Mammary epithelial cell (primary cell): Measurements from ENCODE around the gene PAPPA2.

Experiments
- CTCF ChIP-seq, 2 donors: IDR thresholded peaks in 1 of 2; conservative IDR thresholded peaks in 1 of 2; 2 replicates each; pipeline ENCODE4 v1.5.1; 2011 to 2012; ENCODE audit warnings: inconsistent platforms in 2 of 2, low read length in 2 of 2, mild to moderate bottlenecking in 2 of 2, control low read depth in 1 of 2, low read depth in 1 of 2; ENCODE audit not compliant: insufficient read depth in 1 of 2; ENCODE audit errors: extremely low read depth in 1 of 2
- EZH2 ChIP-seq: IDR thresholded peaks from 2 replicates; pipeline ENCODE4 v1.6.1; 2012; ENCODE audit warnings: low read length, inconsistent platforms, borderline replicate concordance

DNA sequence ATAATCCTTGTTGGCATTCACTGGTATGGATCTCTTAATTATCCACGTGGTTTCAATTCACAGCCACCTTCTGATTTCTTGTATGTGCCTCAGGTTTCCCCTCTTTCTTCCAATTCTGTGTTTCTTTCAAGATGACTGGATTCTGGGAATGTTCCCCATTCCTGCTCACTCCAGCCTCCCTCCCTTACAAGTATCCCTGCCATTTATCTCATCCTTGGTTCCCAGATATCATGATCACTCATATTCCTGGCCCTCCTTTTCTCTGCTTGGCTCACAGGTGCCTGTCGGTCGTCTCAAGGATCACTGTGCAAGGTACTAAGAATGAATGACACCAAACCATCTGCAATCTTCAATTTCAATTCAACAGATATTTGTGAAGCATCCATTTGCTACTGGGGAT lies 422.4 kb downstream of the PAPPA2 start:
- TF ChIP-seq CTCF (conservative IDR thresholded peaks at IDR 0.05 in 1 of 2, IDR thresholded peaks at IDR 0.05 in 1 of 2; ENCODE audit: extremely low read depth in 1 of 2, insufficient read depth in 1 of 2, low read depth in 1 of 2, low read length in 2 of 2), result no peak
- no peak for TF ChIP-seq EZH2
